ENCODE measurements around the gene FIGLA. TPM values are rescaled to one million over a fixed set of nuclear protein-coding genes. Genes with fewer than 3 reads are reported as not detected.

FIGLA gene
- total RNA-seq, 4 donors from 2014 or later, result not detected

DNA sequence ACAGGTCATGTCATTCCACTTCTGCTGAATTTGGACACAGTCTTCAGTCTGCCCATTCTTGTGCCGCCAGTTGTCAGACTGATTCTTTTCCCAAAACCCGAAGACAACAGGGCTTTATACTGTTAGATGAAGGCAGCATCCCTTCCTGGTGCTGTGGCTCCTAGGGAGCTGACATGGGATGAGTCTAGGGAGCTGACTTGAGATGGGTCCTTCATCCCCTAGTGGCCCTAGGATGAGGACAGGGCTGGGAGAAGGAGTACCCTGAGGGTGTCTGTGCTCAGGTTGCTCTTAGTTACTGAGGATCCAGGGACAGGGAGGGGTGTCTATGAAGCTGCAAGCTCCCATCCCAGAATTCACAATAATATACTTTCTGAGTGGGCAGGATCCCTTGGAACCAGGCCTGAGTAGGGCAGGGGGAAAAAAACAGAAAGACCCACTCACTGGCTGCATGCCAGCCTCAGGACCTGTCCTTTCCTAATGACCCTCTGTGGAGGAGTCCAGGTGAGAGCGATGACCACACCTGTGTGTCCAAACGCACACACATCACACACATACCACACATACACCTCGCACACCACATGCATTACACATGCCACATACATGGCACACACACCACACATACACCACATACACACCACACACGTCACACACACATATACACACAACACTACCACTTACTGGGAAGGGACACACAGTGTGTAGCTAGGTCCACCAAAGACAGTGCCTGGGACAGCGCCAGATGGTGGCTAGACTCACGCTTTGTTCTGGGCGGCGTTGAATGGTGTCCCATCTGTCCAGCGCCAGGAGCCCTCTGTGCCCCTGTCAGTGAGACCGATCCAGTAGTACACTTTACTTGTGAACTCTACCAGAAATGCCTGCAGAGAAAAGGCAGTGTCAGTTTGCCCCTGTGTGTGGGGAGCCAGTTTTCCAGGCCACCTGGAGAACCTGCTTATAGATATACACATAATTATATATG is 18.8 kb upstream of the FIGLA start:
- Histone ChIP-seq H3K4me3 (no peak overlapping the region), H3K9me3 (no peaks in the 10 kb centered on the region), H3K4me1 (no peaks in the 10 kb centered on the region), H3K36me3 (no peaks in the 10 kb centered on the region), H3K27ac (no peak overlapping the region), H3K27me3 (peaks cover 5% of the 10 kb centered on the region)
- DNase-seq (ENCODE audit: low spot score in 2 of 2), result no peak
- no peak for TF ChIP-seq POLR2AphosphoS5 (IDR thresholded peaks at IDR 0.05)
- TF ChIP-seq, protein P1, sequence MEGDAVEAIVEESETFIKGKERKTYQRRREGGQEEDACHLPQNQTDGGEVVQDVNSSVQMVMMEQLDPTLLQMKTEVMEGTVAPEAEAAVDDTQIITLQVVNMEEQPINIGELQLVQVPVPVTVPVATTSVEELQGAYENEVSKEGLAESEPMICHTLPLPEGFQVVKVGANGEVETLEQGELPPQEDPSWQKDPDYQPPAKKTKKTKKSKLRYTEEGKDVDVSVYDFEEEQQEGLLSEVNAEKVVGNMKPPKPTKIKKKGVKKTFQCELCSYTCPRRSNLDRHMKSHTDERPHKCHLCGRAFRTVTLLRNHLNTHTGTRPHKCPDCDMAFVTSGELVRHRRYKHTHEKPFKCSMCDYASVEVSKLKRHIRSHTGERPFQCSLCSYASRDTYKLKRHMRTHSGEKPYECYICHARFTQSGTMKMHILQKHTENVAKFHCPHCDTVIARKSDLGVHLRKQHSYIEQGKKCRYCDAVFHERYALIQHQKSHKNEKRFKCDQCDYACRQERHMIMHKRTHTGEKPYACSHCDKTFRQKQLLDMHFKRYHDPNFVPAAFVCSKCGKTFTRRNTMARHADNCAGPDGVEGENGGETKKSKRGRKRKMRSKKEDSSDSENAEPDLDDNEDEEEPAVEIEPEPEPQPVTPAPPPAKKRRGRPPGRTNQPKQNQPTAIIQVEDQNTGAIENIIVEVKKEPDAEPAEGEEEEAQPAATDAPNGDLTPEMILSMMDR (IDR thresholded peaks at IDR 0.05), result no peak
- TF ChIP-seq EP300 (IDR thresholded peaks at IDR 0.05), result no peak
- no peak for TF ChIP-seq POLR2A (IDR thresholded peaks at IDR 0.05)
- 91% methylated on average over 12 of the region's 12 CpGs for WGBS

DNA sequence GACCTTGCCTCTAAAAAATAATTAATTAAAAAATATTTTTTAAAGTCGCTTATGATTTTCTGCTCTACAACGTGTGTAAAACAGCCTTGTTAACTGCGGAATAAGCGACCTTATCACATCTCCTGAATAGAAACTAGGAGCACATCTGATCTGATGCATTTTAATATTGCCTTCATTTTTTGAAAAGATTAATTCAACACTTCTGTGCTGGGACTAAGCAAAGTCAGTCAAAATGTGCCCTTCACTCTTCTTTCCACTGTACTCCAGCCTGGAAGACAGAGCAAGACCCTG is 17.3 kb upstream of the FIGLA start:
- 69% methylated on average over 4 of the region's 4 CpGs for WGBS
- no peaks in the 10 kb centered on the region for H3K4me1 ChIP-seq
- no peaks in the 10 kb centered on the region for H3K36me3 ChIP-seq
- no peak overlapping the region for H3K4me3 ChIP-seq
- TF ChIP-seq EP300 (IDR thresholded peaks at IDR 0.05), result no peak
- TF ChIP-seq POLR2AphosphoS5 (IDR thresholded peaks at IDR 0.05), result no peak
- TF ChIP-seq, protein P1 (IDR thresholded peaks at IDR 0.05), result no peak
- no peak for TF ChIP-seq POLR2A (IDR thresholded peaks at IDR 0.05)
- no peaks in the 10 kb centered on the region for H3K27me3 ChIP-seq
- H3K27ac ChIP-seq, result no peak overlapping the region
- no peak for DNase-seq (ENCODE audit: low spot score in 2 of 2)
- H3K9me3 ChIP-seq, result no peaks in the 10 kb centered on the region

DNA sequence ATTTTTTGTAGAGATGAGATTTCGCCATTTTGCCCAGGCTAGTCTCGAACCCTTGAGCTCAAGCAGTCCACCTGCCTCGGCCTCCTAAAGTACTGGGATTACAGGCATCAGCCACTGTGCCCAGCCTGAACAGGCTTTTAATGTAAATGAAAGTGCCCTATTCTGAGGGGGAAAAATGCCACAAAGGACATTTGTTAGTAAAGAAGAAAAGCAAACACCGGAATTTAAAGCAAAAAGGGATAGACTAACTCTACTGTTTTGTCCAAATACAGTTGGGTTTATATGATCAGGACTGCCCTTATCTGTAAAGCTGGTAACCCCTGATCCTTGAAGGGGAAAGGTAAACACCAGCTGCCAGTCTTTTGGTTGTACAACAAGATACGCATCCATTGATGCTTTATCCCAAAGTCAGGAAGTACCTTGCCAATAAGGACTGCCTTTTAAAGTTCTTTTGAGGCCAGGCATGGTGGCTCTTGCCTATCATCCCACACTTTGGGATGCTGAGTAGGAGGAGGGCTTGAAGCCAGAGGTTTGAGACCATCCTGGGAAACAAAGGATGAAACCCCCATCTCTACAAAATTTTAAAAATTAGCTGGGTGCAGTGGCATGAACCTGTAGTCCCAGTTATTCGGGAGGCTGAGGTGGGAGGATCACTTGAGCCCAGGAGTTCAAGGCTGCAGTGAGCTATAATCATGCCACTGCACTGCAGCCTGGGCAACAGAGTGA is 16.8 kb upstream of the FIGLA start:
- no peak for DNase-seq (ENCODE audit: low spot score in 2 of 2)
- Histone ChIP-seq H3K27ac (no peak overlapping the region), H3K27me3 (no peaks in the 10 kb centered on the region), H3K4me1 (no peaks in the 10 kb centered on the region), H3K36me3 (no peaks in the 10 kb centered on the region), H3K4me3 (no peak overlapping the region), H3K9me3 (no peaks in the 10 kb centered on the region)
- TF ChIP-seq POLR2A (IDR thresholded peaks at IDR 0.05) (no peak), POLR2AphosphoS5 (IDR thresholded peaks at IDR 0.05) (no peak), EP300 (IDR thresholded peaks at IDR 0.05) (no peak)
- TF ChIP-seq, protein P1 (IDR thresholded peaks at IDR 0.05), result no peak
- 91% methylated on average over 6 of the region's 6 CpGs for WGBS

DNA sequence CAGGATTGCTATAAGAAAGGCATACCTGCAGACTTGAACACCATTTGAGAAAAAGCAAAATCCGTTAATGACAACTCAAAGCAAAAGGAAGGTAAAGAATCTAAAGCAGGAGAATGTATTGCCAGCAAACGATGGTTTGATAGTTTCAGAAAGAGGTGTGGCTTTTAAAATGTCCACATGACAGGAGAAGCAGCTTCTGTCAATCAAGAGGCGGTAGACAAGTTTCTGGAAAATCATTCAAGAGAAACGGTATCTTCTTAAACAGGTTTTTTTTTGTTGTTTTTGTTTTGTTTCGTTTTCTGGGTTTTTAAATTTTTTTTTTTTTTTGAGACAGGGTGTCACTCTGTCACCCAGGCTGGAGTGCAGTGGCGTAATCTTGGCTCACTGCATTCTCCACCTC is 16.2 kb upstream of the FIGLA start:
- no peaks in the 10 kb centered on the region for H3K4me1 ChIP-seq
- H3K27ac ChIP-seq, result no peak overlapping the region
- 52% methylated on average over 6 of the region's 6 CpGs for WGBS
- no peak for TF ChIP-seq POLR2AphosphoS5 (IDR thresholded peaks at IDR 0.05)
- TF ChIP-seq EP300 (IDR thresholded peaks at IDR 0.05), result no peak
- no peak for TF ChIP-seq POLR2A (IDR thresholded peaks at IDR 0.05)
- TF ChIP-seq, protein P1 (IDR thresholded peaks at IDR 0.05), result no peak
- no peak for DNase-seq (ENCODE audit: low spot score in 2 of 2)
- H3K9me3 ChIP-seq, result no peaks in the 10 kb centered on the region
- H3K4me3 ChIP-seq, result no peak overlapping the region
- H3K27me3 ChIP-seq, result peaks cover 4% of the 10 kb centered on the region
- H3K36me3 ChIP-seq, result no peaks in the 10 kb centered on the region

DNA sequence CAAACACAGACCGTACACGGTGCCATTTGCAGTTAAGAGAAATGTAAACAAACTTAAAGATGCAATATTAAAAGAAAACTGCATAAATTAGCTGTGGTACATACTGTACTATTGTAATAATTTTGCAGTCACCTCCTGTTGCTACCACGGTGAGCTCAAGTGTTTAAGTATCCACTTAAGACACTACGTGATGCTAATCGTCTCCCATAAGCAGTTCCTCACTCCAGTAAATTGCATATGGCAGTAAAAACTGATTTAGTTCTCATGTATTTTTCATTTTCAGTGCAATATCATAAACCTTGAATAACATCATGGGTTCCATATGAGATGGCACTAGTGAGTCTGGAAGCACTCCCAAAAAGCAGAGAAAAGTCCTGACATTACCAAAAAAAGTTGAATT is 15.6 kb upstream of the FIGLA start:
- H3K9me3 ChIP-seq, result no peaks in the 10 kb centered on the region
- 75% methylated on average over 5 of the region's 5 CpGs for WGBS
- TF ChIP-seq, protein P1 (IDR thresholded peaks at IDR 0.05), result no peak
- TF ChIP-seq POLR2A (IDR thresholded peaks at IDR 0.05) (no peak), EP300 (IDR thresholded peaks at IDR 0.05) (no peak), POLR2AphosphoS5 (IDR thresholded peaks at IDR 0.05) (no peak)

More for the DNA sequence above, 15.6 kb upstream of the FIGLA start:
- peaks cover 5% of the 10 kb centered on the region for H3K27me3 ChIP-seq
- H3K4me1 ChIP-seq, result no peaks in the 10 kb centered on the region
- no peak overlapping the region for H3K4me3 ChIP-seq
- H3K36me3 ChIP-seq, result no peaks in the 10 kb centered on the region
- DNase-seq (ENCODE audit: low spot score in 2 of 2), result no peak
- no peak overlapping the region for H3K27ac ChIP-seq

Measured in suprapubic skin (tissue), 4 donors.